SK-N-SH (cell line): ENCODE measurements around the gene MARS1. TPM values are rescaled to one million over a fixed set of nuclear protein-coding genes. Genes with fewer than 3 reads are reported as not detected.

Experiments used
- CTCF ChIA-PET: fragments of 300-600, 350-600 bp; formaldehyde crosslinking; extraction: SDS; loops from one replicate; lab custom pipeline; 2021; lab: Yijun Ruan, JAX
- POLR2A ChIA-PET: fragments of 350-600 bp; sonication (Branson Sonifier 250); formaldehyde crosslinking; extraction: SDS; loops from one replicate; lab custom pipeline; 2020; ENCODE audit warnings: antibody characterized with exemption, inconsistent platforms; lab: Yijun Ruan, JAX
- DNase-seq: peaks from one replicate; pipeline ENCODE4 v3.0.0; 2012
- H2AFZ ChIP-seq: fragments of 200-600 bp; sonication (generic); 2 replicates; pipeline ENCODE4 v1.8.1; 2016; ENCODE audit warnings: antibody characterized with exemption, mild to moderate bottlenecking, low read depth
- H3F3A ChIP-seq: fragments of 200-600 bp; sonication (generic); replicated peaks from 2 replicates; pipeline ENCODE3; 2016; ENCODE audit warnings: antibody characterized with exemption, mild to moderate bottlenecking; ENCODE audit not compliant: insufficient read depth
- H3K27ac ChIP-seq, 2 experiments: fragments of 200-500 bp in 1 of 2; fragments of 200-600 bp in 1 of 2; sonication (Bioruptor generic) in 1 of 2; sonication (generic), shearing (Covaris generic) in 1 of 2; 2 replicates each; pipeline versions ENCODE4 v1.5.1 to v1.6.1; 2014 to 2016; ENCODE audit warnings: low read depth in 2 of 2, inconsistent platforms in 1 of 2, low read length in 1 of 2, mild to moderate bottlenecking in 1 of 2, mixed read lengths in 1 of 2
- H3K27me3 ChIP-seq: fragments of 200-600 bp; sonication (generic), shearing (Covaris generic); 2 replicates; pipeline ENCODE4 v1.6.1; 2016; ENCODE audit warnings: mixed run types; ENCODE audit not compliant: insufficient read depth
- H3K36me3 ChIP-seq, 2 experiments: fragments of 200-500 bp in 1 of 2; fragments of 200-600 bp in 1 of 2; sonication (Bioruptor generic) in 1 of 2; sonication (generic) in 1 of 2; replicated peaks in 1 of 2; 2 replicates each; pipeline versions ENCODE3 to v1.5.1; 2014 to 2016; ENCODE audit warnings: low read length in 1 of 2, mild to moderate bottlenecking in 1 of 2; ENCODE audit not compliant: insufficient read depth in 2 of 2, control insufficient read depth in 1 of 2
- H3K4me1 ChIP-seq, 2 experiments: fragments of 200-500 bp in 1 of 2; fragments of 200-600 bp in 1 of 2; sonication (Bioruptor generic) in 1 of 2; sonication (generic), shearing (Covaris generic) in 1 of 2; 2 replicates each; pipeline versions ENCODE4 v1.5.1 to v1.6.1; 2014 to 2016; ENCODE audit warnings: low read depth in 1 of 2, low read length in 1 of 2, mixed run types in 1 of 2; ENCODE audit not compliant: insufficient read depth in 2 of 2, control insufficient read depth in 1 of 2
- H3K4me2 ChIP-seq: fragments of 200-600 bp; sonication (generic), shearing (Covaris generic); 2 replicates; pipeline ENCODE4 v1.6.1; 2017; ENCODE audit warnings: mixed run types
- H3K4me3 ChIP-seq, 2 experiments: fragments of 200-500 bp in 1 of 2; fragments of 200-600 bp in 1 of 2; sonication (Bioruptor generic) in 1 of 2; sonication (generic), shearing (Covaris generic) in 1 of 2; 2 replicates each; pipeline versions ENCODE4 v1.5.1 to v1.8.1; 2014 to 2016; ENCODE audit warnings: low read depth in 2 of 2, inconsistent platforms in 1 of 2, low read length in 1 of 2, mild to moderate bottlenecking in 1 of 2, mixed read lengths in 1 of 2, moderate library complexity in 1 of 2
- H3K79me2 ChIP-seq: fragments of 200-600 bp; sonication (generic); 2 replicates; pipeline ENCODE4 v1.8.1; 2017; ENCODE audit warnings: mild to moderate bottlenecking; ENCODE audit not compliant: insufficient read depth
- H3K9ac ChIP-seq: fragments of 200-600 bp; sonication (generic); 2 replicates; pipeline ENCODE4 v1.6.1; 2017; ENCODE audit warnings: mixed run types
- H3K9me2 ChIP-seq: fragments of 200-600 bp; sonication (generic); 2 replicates; pipeline ENCODE4 v1.6.1; 2017; ENCODE audit warnings: mixed run types
- H3K9me3 ChIP-seq: fragments of 200-600 bp; sonication (generic); 2 replicates; pipeline ENCODE4 v1.6.1; 2017; ENCODE audit warnings: mixed run types, mild to moderate bottlenecking, moderate library complexity
- H4K20me1 ChIP-seq: fragments of 200-600 bp; sonication (generic); 2 replicates; pipeline ENCODE4 v1.6.1; 2017; ENCODE audit warnings: mild to moderate bottlenecking, mixed run types; ENCODE audit not compliant: insufficient read depth
- CTCF ChIP-seq: fragments of 200-600 bp; sonication (generic); IDR thresholded peaks from 2 replicates; pipeline ENCODE4 v1.6.1; 2017; ENCODE audit warnings: antibody characterized with exemption, mild to moderate bottlenecking, moderate library complexity
- ELF1 ChIP-seq: IDR thresholded peaks from 2 replicates; pipeline ENCODE4 v1.4.0; 2012
- EZH2phosphoT487 ChIP-seq: fragments of 200-600 bp; sonication (generic); IDR thresholded peaks from 2 replicates; pipeline ENCODE4 v1.6.1; 2017; ENCODE audit warnings: low read depth, mixed run types, mild to moderate bottlenecking, antibody characterized with exemption, moderate library complexity, borderline replicate concordance
- GABPA ChIP-seq: IDR thresholded peaks from 2 replicates; pipeline ENCODE4 v1.4.0; 2012; ENCODE audit warnings: low read depth, mild to moderate bottlenecking
- IRF3 ChIP-seq: fragments of 150-350 bp; IDR thresholded peaks from 2 replicates; pipeline ENCODE4 v1.6.1; 2016; ENCODE audit warnings: mild to moderate bottlenecking, low read depth, low read length
- JUND ChIP-seq: IDR thresholded peaks from 2 replicates; pipeline ENCODE4 v1.4.0; 2012
- MAX ChIP-seq: IDR thresholded peaks from 2 replicates; pipeline ENCODE4 v1.4.0; 2012; ENCODE audit warnings: low read depth
- MEF2A ChIP-seq: IDR thresholded peaks from 2 replicates; pipeline ENCODE4 v1.4.0; 2012; ENCODE audit warnings: low read depth, borderline replicate concordance
- MXI1 ChIP-seq: IDR thresholded peaks from 2 replicates; pipeline ENCODE4 v1.6.1; 2012; ENCODE audit warnings: mild to moderate bottlenecking, low read depth, low read length, improper control_type of control experiment
- NRF1 ChIP-seq: IDR thresholded peaks from 2 replicates; pipeline ENCODE4 v1.6.1; 2012; ENCODE audit warnings: low read depth, mild to moderate bottlenecking, low read length
- POLR2AphosphoS5 ChIP-seq: IDR thresholded peaks from 2 replicates; pipeline ENCODE4 v1.6.1; 2012; ENCODE audit warnings: low read depth, low read length
- RAD21 ChIP-seq: IDR thresholded peaks from 2 replicates; pipeline ENCODE4 v1.6.1; 2012; ENCODE audit warnings: mild to moderate bottlenecking, low read length
- RCOR1 ChIP-seq: fragments of 150-350 bp; IDR thresholded peaks from 2 replicates; pipeline ENCODE4 v1.6.1; 2017; ENCODE audit warnings: antibody characterized with exemption, low read length
- RFX5 ChIP-seq: IDR thresholded peaks from 2 replicates; pipeline ENCODE4 v1.6.1; 2012; ENCODE audit warnings: mild to moderate bottlenecking, improper control_type of control experiment, low read length
- SIN3A ChIP-seq: IDR thresholded peaks from 2 replicates; pipeline ENCODE4 v1.6.1; 2012; ENCODE audit warnings: low read depth, mild to moderate bottlenecking, low read length, moderate library complexity, borderline replicate concordance
- SMC3 ChIP-seq: IDR thresholded peaks from 2 replicates; pipeline ENCODE4 v1.6.1; 2012; ENCODE audit warnings: low read depth, low read length, improper control_type of control experiment
- TAF1 ChIP-seq: IDR thresholded peaks from 2 replicates; pipeline ENCODE4 v1.6.1; 2012; ENCODE audit warnings: low read depth, mild to moderate bottlenecking, low read length, moderate library complexity, borderline replicate concordance
- TCF12 ChIP-seq: IDR thresholded peaks from 2 replicates; pipeline ENCODE4 v1.4.0; 2012
- USF1 ChIP-seq: IDR thresholded peaks from 2 replicates; pipeline ENCODE4 v1.4.0; 2012; ENCODE audit warnings: low read depth, borderline replicate concordance
- YY1 ChIP-seq: IDR thresholded peaks from 2 replicates; pipeline ENCODE4 v1.4.0; 2012; ENCODE audit warnings: low read depth, mild to moderate bottlenecking
- ZBTB33 ChIP-seq: IDR thresholded peaks from 2 replicates; pipeline ENCODE4 v1.4.0; 2012; ENCODE audit warnings: low read depth, borderline replicate concordance
- WGBS: methylation state at CpG from one replicate; pipeline ENCODE4 v1.1.6; 2017; ENCODE audit warnings: low lambda C conversion rate; 5-methylcytosine and 5-hydroxymethylcytosine counted together
- polyA plus RNA-seq, 3 experiments: library from polyadenylated mRNA; depleted of rRNA; stranded (reverse); fragments of >200 nt; gene quantifications; 2 replicates each; pipeline ENCODE4 v1.2.3, GENCODE V29; 2012

MARS1 gene
- polyA plus RNA-seq, 1 of the 3 experiments (the other 2 are of a cell fraction): 158 TPM

- Histone ChIP-seq H3K4me2 (no peak overlapping the region), H3K79me2 (peaks cover 31% of the 10 kb centered on the region), H3K4me3 (no peak overlapping the region), H3K9me3 (no peaks in the 10 kb centered on the region), H3K27me3 (no peaks in the 10 kb centered on the region), H3K36me3 (peaks cover 56 to 83% of the 10 kb centered on the region in 2 experiments), H3K9ac (no peak overlapping the region), H3F3A (peaks cover 14% of the 10 kb centered on the region), H3K4me1 (0 out of 4 replicates have a peak, but pooled peaks cover 0 to 3% of the 10 kb centered on the region in 2 experiments), H4K20me1 (peaks cover 5% of the 10 kb centered on the region; the same call in 1 of the 2 replicates), H3K9me2 (no peaks in the 10 kb centered on the region), H2AFZ (no peak overlapping the region), H3K27ac (no peak overlapping the region)
- TF ChIP-seq NRF1 (no peak), EZH2phosphoT487 (no peak)
- CTCF ChIA-PET: interaction anchor here (0.8 to 1.5 kb wide), 5 partner anchors 10 to 157 kb away, joined by 3 to 7 read pairs (median 3); partner anchors contain the start of genes B4GALNT1 and DCTN2
- POLR2A ChIA-PET: interaction anchor here (1.2 kb wide), 1 partner anchor 10 kb away, joined by 3 read pairs; no protein-coding TSS in a partner anchor
- 100% methylated on average over 1 of the region's 1 CpG for WGBS
- no peak for DNase-seq
These were observed 48.7 kb downstream of the MARS1 start for GRCh38 chr12:57536597-57536942.

- Histone ChIP-seq H2AFZ (no peak overlapping the region), H3K27me3 (no peaks in the 10 kb centered on the region), H3K9ac (no peak overlapping the region), H4K20me1 (peaks cover 12% of the 10 kb centered on the region), H3F3A (peaks cover 22% of the 10 kb centered on the region), H3K4me3 (no peak overlapping the region), H3K79me2 (peaks cover 58% of the 10 kb centered on the region), H3K4me2 (no peak overlapping the region), H3K27ac (no peak overlapping the region), H3K36me3 (peaks cover 49 to 62% of the 10 kb centered on the region in 2 experiments), H3K9me3 (no peaks in the 10 kb centered on the region), H3K4me1 (peaks cover 3 to 6% of the 10 kb centered on the region in 2 experiments; a peak in 2 of 4 replicates), H3K9me2 (no peaks in the 10 kb centered on the region)
- ChIA-PET CTCF (interaction anchor here (0.8 to 1.7 kb wide), 5 partner anchors 11 to 94 kb away, joined by 3 to 6 read pairs (median 3); partner anchors contain the start of gene B4GALNT1), POLR2A (interaction anchor here (0.9 to 2.7 kb wide), 3 partner anchors 8 to 13 kb away, joined by 3 to 10 read pairs (median 4); no protein-coding TSS in a partner anchor)
- DNase-seq: no peak
- 94% methylated on average over 4 of the region's 5 CpGs for WGBS
- TF ChIP-seq SIN3A (no peak), ZBTB33 (no peak), RCOR1 (no peak), MXI1 (no peak), MAX (no peak), ELF1 (no peak), SMC3 (no peak), USF1 (no peak), RFX5 (no peak), TAF1 (no peak), IRF3 (no peak), POLR2AphosphoS5 (no peak), RAD21 (no peak), YY1 (no peak), GABPA (no peak), MEF2A (no peak), CTCF (no peak), TCF12 (no peak), JUND (no peak)
These were observed 51.4 kb downstream of the MARS1 start for GRCh38 chr12:57539134-57539768.
